PC-9 (cell line): Measurements from ENCODE around the gene DDX56.

Source experiments
- CTCF ChIP-seq: fragments of 200-600 bp; sonication (generic); conservative IDR thresholded peaks from 2 replicates; pipeline ENCODE4 v1.6.1; 2017; ENCODE audit warnings: mixed run types, antibody characterized with exemption, mild to moderate bottlenecking, moderate library complexity
- EZH2 ChIP-seq: fragments of 200-600 bp; sonication (generic); IDR thresholded peaks from 2 replicates; pipeline ENCODE4 v1.8.0; 2017; ENCODE audit warnings: antibody characterized with exemption, low read depth

DNA sequence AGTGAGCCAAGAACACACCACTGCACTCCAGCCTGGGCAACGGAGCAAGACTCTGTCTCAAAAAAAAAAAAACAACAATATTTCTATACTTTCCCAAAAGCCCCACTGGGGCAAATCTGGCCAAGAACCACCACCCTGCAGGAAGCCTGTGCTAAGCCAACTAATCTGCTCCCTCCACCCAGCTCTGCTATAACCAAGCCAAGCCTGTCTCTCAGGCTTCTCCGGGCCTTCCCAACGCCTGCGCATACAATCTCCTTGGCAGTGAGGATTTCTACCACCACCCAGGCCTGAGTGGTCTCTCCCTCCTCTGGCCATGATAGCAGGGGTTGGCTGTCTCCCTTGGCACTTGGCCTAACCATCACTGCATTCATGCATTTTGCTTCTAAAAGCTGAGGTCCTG is 14.2 kb downstream of the DDX56 start:
- no peak for TF ChIP-seq CTCF
- no peak for TF ChIP-seq EZH2
